ENCODE data around the gene DCBLD1. TPM values are rescaled to one million over a fixed set of nuclear protein-coding genes. Genes with fewer than 3 reads are reported as not detected.

Gene DCBLD1
- total and polyA plus RNA-seq, 2 of the 13 experiments (the other 11 are each of a cell fraction or from before 2014, with no cell fraction given): 23.2 to 41.5 TPM

- no peak overlapping the region for H3K4me2 ChIP-seq (ENCODE audit: low read depth, low read length)
- H2AFZ ChIP-seq (ENCODE audit: low read length): no peak overlapping the region
- ATAC-seq (no peak), FAIRE-seq (no peak), DNase-seq (ENCODE audit: low spot score) (no peak)
- H3K36me3 ChIP-seq (replicated peaks in 1 of 2; ENCODE audit: control insufficient read depth in 1 of 2, insufficient read depth in 2 of 2, low read length in 2 of 2): no peaks in the 10 kb centered on the region
- WGBS (ENCODE audit: low lambda C conversion rate): 14% methylated on average over 4 of the region's 4 CpGs
- H3K9ac ChIP-seq (ENCODE audit: insufficient read depth, low read depth, low read length): no peak overlapping the region
- H3K4me1 ChIP-seq (ENCODE audit: insufficient read depth, low read length): no peaks in the 10 kb centered on the region
- peaks cover 1 to 27% of the 10 kb centered on the region in 2 experiments; a peak in 3 of 5 replicates for H3K27me3 ChIP-seq (ENCODE audit: control insufficient read depth in 1 of 2, insufficient read depth in 2 of 2, low read length in 2 of 2)
- H3K9me3 ChIP-seq (ENCODE audit: low read length): no peaks in the 10 kb centered on the region
- in situ Hi-C loops (cut with HindIII; ENCODE audit: extremely low pct_ligation_motif_present, low pct_unique_long_range_greater_than_20kb): no loop called here
- ChIA-PET CTCF (ENCODE audit: low intra/inter-chr PET ratio, low total read pairs) (no interaction called here), POLR2A (no interaction called here)
- no peak overlapping the region for H3K27ac ChIP-seq (ENCODE audit: extremely low read length, insufficient read depth, low read length)
- H3K4me3 ChIP-seq (replicated peaks in 1 of 3; ENCODE audit: insufficient read depth in 1 of 3, low read depth in 2 of 3, low read length in 3 of 3): no peak overlapping the region
- no TSS peak for BruUV-seq (replicated peaks)
- H4K20me1 ChIP-seq (ENCODE audit: insufficient read depth, low read length): no peaks in the 10 kb centered on the region
- intact Hi-C loops (cut with micrococcal nuclease; ENCODE audit: unreplicated experiment): no loop called here
- TF ChIP-seq SP140L (CRISPR knock-in tag; IDR thresholded peaks at IDR 0.05; ENCODE audit: borderline replicate concordance): no peak
- no peak for TF ChIP-seq ZBTB46 (CRISPR knock-in tag; IDR thresholded peaks at IDR 0.05; ENCODE audit: borderline replicate concordance)
- TF ChIP-seq PPARG (CRISPR knock-in tag; conservative IDR thresholded peaks at IDR 0.05): no peak
- no peak for TF ChIP-seq STAG1 (CRISPR knock-in tag; IDR thresholded peaks at IDR 0.05)
- no peak for TF ChIP-seq GABPB1 (CRISPR knock-in tag; IDR thresholded peaks at IDR 0.05)
- TF ChIP-seq ZBTB38 (CRISPR knock-in tag; IDR thresholded peaks at IDR 0.05): no peak
- no peak for TF ChIP-seq DDIT3 (CRISPR knock-in tag; IDR thresholded peaks at IDR 0.05)
- H3K79me2 ChIP-seq (ENCODE audit: insufficient read depth, low read length): no peaks in the 10 kb centered on the region
These were observed 13.1 kb upstream of the DCBLD1 start for GRCh38 chr6:117469356-117469755.

GRCh38 chr6:117469791-117470190 is 12.7 kb upstream of the DCBLD1 start:
- POLR2A ChIA-PET: no interaction called here
- ATAC-seq (no peak), DNase-seq (ENCODE audit: low spot score) (no peak), FAIRE-seq (no peak)
- H3K36me3 ChIP-seq (replicated peaks in 1 of 2; ENCODE audit: control insufficient read depth in 1 of 2, insufficient read depth in 2 of 2, low read length in 2 of 2): no peaks in the 10 kb centered on the region
- no peak overlapping the region for H3K9ac ChIP-seq (ENCODE audit: insufficient read depth, low read depth, low read length)
- H2AFZ ChIP-seq (ENCODE audit: low read length): no peak overlapping the region
- 36% methylated on average over 3 of the region's 3 CpGs for WGBS (ENCODE audit: low lambda C conversion rate)
- CTCF ChIA-PET (ENCODE audit: low intra/inter-chr PET ratio, low total read pairs): no interaction called here
- no peaks in the 10 kb centered on the region for H3K4me1 ChIP-seq (ENCODE audit: insufficient read depth, low read length)
- H3K4me2 ChIP-seq (ENCODE audit: low read depth, low read length): no peak overlapping the region
- H3K9me3 ChIP-seq (ENCODE audit: low read length): no peaks in the 10 kb centered on the region
- in situ Hi-C loops (cut with HindIII; ENCODE audit: extremely low pct_ligation_motif_present, low pct_unique_long_range_greater_than_20kb): no loop called here
- BruUV-seq (replicated peaks): no TSS peak
- no peak overlapping the region for H3K27ac ChIP-seq (ENCODE audit: extremely low read length, insufficient read depth, low read length)
- no peaks in the 10 kb centered on the region for H4K20me1 ChIP-seq (ENCODE audit: insufficient read depth, low read length)
- intact Hi-C loops (cut with micrococcal nuclease; ENCODE audit: unreplicated experiment): no loop called here
- H3K79me2 ChIP-seq (ENCODE audit: insufficient read depth, low read length): no peaks in the 10 kb centered on the region
- TF ChIP-seq MAF1 (CRISPR knock-in tag; IDR thresholded peaks at IDR 0.05; ENCODE audit: borderline replicate concordance) (no peak), HNF1A (IDR thresholded peaks at IDR 0.05; ENCODE audit: low read depth) (no peak), HNF1A (CRISPR knock-in tag; IDR thresholded peaks at IDR 0.05; ENCODE audit: borderline replicate concordance) (no peak)
- H3K4me3 ChIP-seq (replicated peaks in 1 of 3; ENCODE audit: insufficient read depth in 1 of 3, low read depth in 2 of 3, low read length in 3 of 3): no peak overlapping the region
- H3K27me3 ChIP-seq (ENCODE audit: control insufficient read depth in 1 of 2, insufficient read depth in 2 of 2, low read length in 2 of 2): peaks cover 1 to 27% of the 10 kb centered on the region in 2 experiments; a peak in 3 of 5 replicates
